HG03064 (cell line): ENCODE measurements around the gene PEX26.

Experiments used
- ATAC-seq: cut with Tn5 transposase; IDR thresholded peaks from one replicate; pipeline ENCODE4 v1.9.1; 2021; ENCODE audit warnings: low read depth; ENCODE audit not compliant: unreplicated experiment

Gene PEX26

GRCh38 chr22:18148293-18148965 lies 70.6 kb downstream of the PEX26 start:
- no peak for ATAC-seq

DNA sequence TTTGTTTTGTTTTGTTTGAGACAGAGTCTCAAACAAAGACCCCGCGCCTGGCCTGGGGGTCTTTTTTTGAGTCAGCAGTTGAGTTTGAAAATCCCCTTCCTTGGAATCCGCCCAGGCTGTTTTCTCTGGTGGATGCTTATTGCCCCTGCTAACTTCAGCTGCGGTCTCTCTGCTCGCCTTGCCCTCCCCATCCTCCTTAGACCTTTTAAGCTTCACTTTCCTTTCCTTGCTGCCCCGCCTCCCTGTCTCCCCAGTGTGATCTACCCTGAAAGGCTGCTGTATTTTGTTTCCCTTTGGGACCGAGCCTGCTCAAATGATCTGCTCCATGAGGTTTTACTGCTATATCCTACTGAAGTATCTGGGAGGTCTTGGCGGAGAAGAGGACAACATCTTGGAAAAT lies 74.7 kb downstream of the PEX26 start:
- no peak for ATAC-seq

GRCh38 chr22:18154821-18155390 lies 77.1 kb downstream of the PEX26 start:
- ATAC-seq: no peak
